ENCODE data around the gene AP1AR.

DNA sequence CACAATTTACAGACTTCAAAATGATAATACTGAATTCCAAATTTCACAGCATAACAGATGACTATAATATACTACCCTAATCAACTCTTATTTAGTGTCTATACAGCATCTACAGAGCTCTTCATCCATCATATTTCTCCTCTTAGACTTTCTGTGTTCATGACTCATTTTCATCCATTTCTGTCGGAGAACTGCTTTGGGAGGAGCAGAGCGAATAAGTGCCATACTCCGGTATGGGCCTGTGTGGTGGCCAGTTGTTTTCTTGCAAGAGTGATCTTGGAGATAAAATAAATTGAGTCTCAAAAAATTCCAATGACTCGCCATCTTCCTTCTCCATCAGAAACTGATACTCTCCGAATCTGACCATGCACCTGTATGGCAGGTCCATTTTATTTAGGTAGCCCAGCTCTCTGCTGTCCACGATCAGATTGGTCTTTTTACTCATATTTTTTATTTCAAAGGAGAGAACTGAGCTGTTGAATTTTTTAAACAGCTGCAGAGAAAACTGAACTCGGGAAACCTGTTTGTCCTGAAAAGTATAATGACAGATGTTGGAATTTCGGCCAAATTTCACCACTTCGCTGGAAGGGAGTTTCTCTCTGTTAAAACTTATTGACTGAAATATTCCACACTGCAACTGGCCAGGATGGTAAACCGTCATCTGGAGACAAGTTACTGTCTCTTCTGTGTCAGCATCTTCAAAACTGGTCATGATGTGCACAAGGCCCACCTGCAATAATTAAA lies 46.3 kb downstream of the AP1AR start:
- TF ChIP-seq POLR2A (IDR thresholded peaks at IDR 0.05), result no peak
- TF ChIP-seq, protein P1, sequence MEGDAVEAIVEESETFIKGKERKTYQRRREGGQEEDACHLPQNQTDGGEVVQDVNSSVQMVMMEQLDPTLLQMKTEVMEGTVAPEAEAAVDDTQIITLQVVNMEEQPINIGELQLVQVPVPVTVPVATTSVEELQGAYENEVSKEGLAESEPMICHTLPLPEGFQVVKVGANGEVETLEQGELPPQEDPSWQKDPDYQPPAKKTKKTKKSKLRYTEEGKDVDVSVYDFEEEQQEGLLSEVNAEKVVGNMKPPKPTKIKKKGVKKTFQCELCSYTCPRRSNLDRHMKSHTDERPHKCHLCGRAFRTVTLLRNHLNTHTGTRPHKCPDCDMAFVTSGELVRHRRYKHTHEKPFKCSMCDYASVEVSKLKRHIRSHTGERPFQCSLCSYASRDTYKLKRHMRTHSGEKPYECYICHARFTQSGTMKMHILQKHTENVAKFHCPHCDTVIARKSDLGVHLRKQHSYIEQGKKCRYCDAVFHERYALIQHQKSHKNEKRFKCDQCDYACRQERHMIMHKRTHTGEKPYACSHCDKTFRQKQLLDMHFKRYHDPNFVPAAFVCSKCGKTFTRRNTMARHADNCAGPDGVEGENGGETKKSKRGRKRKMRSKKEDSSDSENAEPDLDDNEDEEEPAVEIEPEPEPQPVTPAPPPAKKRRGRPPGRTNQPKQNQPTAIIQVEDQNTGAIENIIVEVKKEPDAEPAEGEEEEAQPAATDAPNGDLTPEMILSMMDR (IDR thresholded peaks at IDR 0.05), result no peak

Data from tibial nerve (tissue), 3 donors.